ENCODE data around the gene ZYG11B. TPM values are rescaled to one million over a fixed set of nuclear protein-coding genes. Genes with fewer than 3 reads are reported as not detected.
"Not testable (repeated sequence)": the region's sequence is repeated elsewhere in the genome, so short reads cannot be mapped to it uniquely, and the experiment has no call there.

ZYG11B gene
- total RNA-seq, 1 donor from 2014 or later = 18.2 TPM

GRCh38 chr1:52825868-52826267 lies 99.6 kb downstream of the ZYG11B start:
- peak; percentile 34 for DNase-seq (ENCODE audit: low read depth)
- FAIRE-seq = no peak
- no peak for TF ChIP-seq CTCF (IDR thresholded peaks at IDR 0.05; ENCODE audit: insufficient read depth, low read length, severe bottlenecking)
- Histone ChIP-seq H3K4me3 (ENCODE audit: low read depth, low read length) (no peak overlapping the region), H3K36me3 (ENCODE audit: control insufficient read depth, insufficient read depth, low read length) (no peaks in the 10 kb centered on the region), H3K27me3 (ENCODE audit: control insufficient read depth, insufficient read depth, low read length) (no peaks in the 10 kb centered on the region)

GRCh38 chr1:52834798-52835197 lies 108.5 kb downstream of the ZYG11B start:
- Histone ChIP-seq H3K4me3 (ENCODE audit: low read depth, low read length) (no peak overlapping the region), H3K36me3 (ENCODE audit: control insufficient read depth, insufficient read depth, low read length) (no peaks in the 10 kb centered on the region), H3K27me3 (ENCODE audit: control insufficient read depth, insufficient read depth, low read length) (no peaks in the 10 kb centered on the region)
- FAIRE-seq (no peak), DNase-seq (ENCODE audit: low read depth) (no peak)
- no peak for TF ChIP-seq CTCF (IDR thresholded peaks at IDR 0.05; ENCODE audit: insufficient read depth, low read length, severe bottlenecking)

GRCh38 chr1:52836035-52836434 lies 109.8 kb downstream of the ZYG11B start:
- DNase-seq (ENCODE audit: low read depth) (no peak), FAIRE-seq (no peak)
- no peak for TF ChIP-seq CTCF (IDR thresholded peaks at IDR 0.05; ENCODE audit: insufficient read depth, low read length, severe bottlenecking)
- no peaks in the 10 kb centered on the region for H3K36me3 ChIP-seq (ENCODE audit: control insufficient read depth, insufficient read depth, low read length)
- no peaks in the 10 kb centered on the region for H3K27me3 ChIP-seq (ENCODE audit: control insufficient read depth, insufficient read depth, low read length)
- no peak overlapping the region for H3K4me3 ChIP-seq (ENCODE audit: low read depth, low read length)

- DNase-seq (ENCODE audit: low read depth); H3K4me3 ChIP-seq (ENCODE audit: low read depth, low read length); H3K36me3 ChIP-seq (ENCODE audit: control insufficient read depth, insufficient read depth, low read length); FAIRE-seq; H3K27me3 ChIP-seq (ENCODE audit: control insufficient read depth, insufficient read depth, low read length): not testable (repeated sequence)
Observed at GRCh38 chr1:52839175-52839574, 112.9 kb downstream of the ZYG11B start.

GRCh38 chr1:52842643-52843310 lies 116.5 kb downstream of the ZYG11B start, which contains the start of gene ZYG11A:
Gene ZYG11A (plus strand): TSS chr1:52842760. CDS start chr1:52842884, 124 bp downstream.
- peaks cover 3% of the 10 kb centered on the region for H3K27me3 ChIP-seq (ENCODE audit: control insufficient read depth, insufficient read depth, low read length)
- H3K4me3 ChIP-seq (ENCODE audit: low read depth, low read length) = peak within 1 kb of the TSS; percentile 39
- no peaks in the 10 kb centered on the region for H3K36me3 ChIP-seq (ENCODE audit: control insufficient read depth, insufficient read depth, low read length)
- peak; percentile 41 for TF ChIP-seq CTCF (IDR thresholded peaks at IDR 0.05; ENCODE audit: insufficient read depth, low read length, severe bottlenecking)
- DNase-seq (ENCODE audit: low read depth) = peak; percentile 49
- no peak for FAIRE-seq

- not testable (repeated sequence) for H3K27me3 ChIP-seq (ENCODE audit: control insufficient read depth, insufficient read depth, low read length)
Observed at GRCh38 chr1:52845119-52845518, 118.9 kb downstream of the ZYG11B start.

GRCh38 chr1:52848423-52848822 lies 122.2 kb downstream of the ZYG11B start:
- no peak for FAIRE-seq

More at GRCh38 chr1:52845119-52845518, 118.9 kb downstream of the ZYG11B start:
- not testable (repeated sequence) for FAIRE-seq; H3K36me3 ChIP-seq (ENCODE audit: control insufficient read depth, insufficient read depth, low read length); DNase-seq (ENCODE audit: low read depth); H3K4me3 ChIP-seq (ENCODE audit: low read depth, low read length)

More at GRCh38 chr1:52848423-52848822, 122.2 kb downstream of the ZYG11B start:
- Histone ChIP-seq H3K36me3 (ENCODE audit: control insufficient read depth, insufficient read depth, low read length) (no peaks in the 10 kb centered on the region), H3K4me3 (ENCODE audit: low read depth, low read length) (no peak overlapping the region), H3K27me3 (ENCODE audit: control insufficient read depth, insufficient read depth, low read length) (no peaks in the 10 kb centered on the region)
- no peak for TF ChIP-seq CTCF (IDR thresholded peaks at IDR 0.05; ENCODE audit: insufficient read depth, low read length, severe bottlenecking)
- DNase-seq (ENCODE audit: low read depth) = no peak

Measured in bronchial epithelial cell (primary cell).